ENCODE data around the gene MCOLN2. TPM values are rescaled to one million over a fixed set of nuclear protein-coding genes. Genes with fewer than 3 reads are reported as not detected.

MCOLN2 gene
- total RNA-seq, 1 experiment from 2014 or later: 11.3 TPM

DNA sequence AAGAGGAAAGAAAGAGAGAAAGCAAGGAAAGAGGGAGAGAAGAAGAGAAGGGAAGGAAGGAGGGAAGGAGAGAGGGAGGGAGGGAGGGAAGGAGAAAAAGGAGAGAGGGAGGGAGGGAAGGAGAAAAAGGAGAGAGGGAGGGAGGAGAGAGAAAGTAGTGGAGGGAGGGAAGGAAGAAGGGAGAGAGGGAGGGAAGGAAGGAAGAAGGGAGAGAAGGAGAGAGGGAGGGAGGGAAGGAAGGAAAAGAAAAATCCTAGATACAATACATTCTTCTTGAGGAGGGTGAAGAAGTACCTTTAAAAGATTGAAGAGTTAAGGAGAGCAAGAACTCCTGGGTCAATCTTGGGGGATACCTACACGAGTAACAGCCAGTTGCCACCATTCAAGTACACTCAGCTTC lies 29.2 kb downstream of the MCOLN2 start:
- H2AFZ ChIP-seq (ENCODE audit: low read depth, low read length, poor library complexity, severe bottlenecking): no peak overlapping the region
- no peak for TF ChIP-seq ELF1 (IDR thresholded peaks at IDR 0.05; ENCODE audit: borderline replicate concordance, low read depth)
- no peak for TF ChIP-seq RAD21 (IDR thresholded peaks at IDR 0.05; ENCODE audit: low read depth)
- no peak for TF ChIP-seq TCF7L2 (IDR thresholded peaks at IDR 0.05; ENCODE audit: borderline replicate concordance, extremely low read depth, insufficient read depth, insufficient read length)
- no peak for TF ChIP-seq ZFX (IDR thresholded peaks at IDR 0.05)
- RAD21 ChIA-PET (ENCODE audit: low non-redundant PET in 1 of 2, low total read pairs in 2 of 2, uncharacterized antibody in 2 of 2, unreplicated experiment in 2 of 2): no interaction called here
- POLR2A ChIA-PET: no interaction called here
- no TSS peak for BruUV-seq (replicated peaks)
- no peak for DNase-seq (ENCODE audit: low read depth, low spot score)
- H3K79me2 ChIP-seq (ENCODE audit: insufficient read depth, low read length): no peaks in the 10 kb centered on the region
- ATAC-seq: no peak
- no peak overlapping the region for H3K4me3 ChIP-seq (replicated peaks in 1 of 2; ENCODE audit: low read depth in 1 of 2, low read length in 2 of 2)
- no peak overlapping the region for H3K4me2 ChIP-seq (ENCODE audit: low read length)
- H3K9ac ChIP-seq (ENCODE audit: low read length): no peak overlapping the region
- intact Hi-C loops (cut with micrococcal nuclease): no loop called here
- no peaks in the 10 kb centered on the region for H3K27me3 ChIP-seq (ENCODE audit: insufficient read depth, low read length)
- no peaks in the 10 kb centered on the region for H3K36me3 ChIP-seq (ENCODE audit: control insufficient read depth in 1 of 2, insufficient read depth in 2 of 2, low read length in 2 of 2)
- H3K9me2 ChIP-seq (ENCODE audit: insufficient read depth): no peaks in the 10 kb centered on the region
- H3K27ac ChIP-seq (ENCODE audit: low read depth, low read length): no peak overlapping the region
- no peaks in the 10 kb centered on the region for H3K4me1 ChIP-seq (ENCODE audit: control insufficient read depth in 1 of 2, insufficient read depth in 2 of 2, low read length in 2 of 2)
- CTCF ChIA-PET: interaction anchor here (1.1 kb wide), 1 partner anchor 287 kb away, joined by 4 read pairs; no protein-coding TSS in a partner anchor
- no peaks in the 10 kb centered on the region for H4K20me1 ChIP-seq (ENCODE audit: insufficient read depth)
- no peaks in the 10 kb centered on the region for H3K9me3 ChIP-seq (ENCODE audit: control insufficient read depth in 1 of 2, insufficient read depth in 1 of 2, low read depth in 1 of 2, low read length in 2 of 2)

- H3K36me3 ChIP-seq (ENCODE audit: control insufficient read depth in 1 of 2, insufficient read depth in 2 of 2, low read length in 2 of 2): no peaks in the 10 kb centered on the region
- BruUV-seq (replicated peaks): no TSS peak
- H3K4me1 ChIP-seq (ENCODE audit: control insufficient read depth in 1 of 2, insufficient read depth in 2 of 2, low read length in 2 of 2): no peaks in the 10 kb centered on the region
- no peaks in the 10 kb centered on the region for H3K27me3 ChIP-seq (ENCODE audit: insufficient read depth, low read length)
- no peaks in the 10 kb centered on the region for H3K9me2 ChIP-seq (ENCODE audit: insufficient read depth)
- intact Hi-C loops (cut with micrococcal nuclease): no loop called here
- H4K20me1 ChIP-seq (ENCODE audit: insufficient read depth): no peaks in the 10 kb centered on the region
- no peak overlapping the region for H3K9ac ChIP-seq (ENCODE audit: low read length)
- H2AFZ ChIP-seq (ENCODE audit: low read depth, low read length, poor library complexity, severe bottlenecking): no peak overlapping the region
- no peaks in the 10 kb centered on the region for H3K9me3 ChIP-seq (ENCODE audit: control insufficient read depth in 1 of 2, insufficient read depth in 1 of 2, low read depth in 1 of 2, low read length in 2 of 2)
- no peak for DNase-seq (ENCODE audit: low read depth, low spot score)
- ChIA-PET POLR2A (no interaction called here), CTCF (interaction anchor here (1.1 kb wide), 1 partner anchor 18 kb away, joined by 3 read pairs; no protein-coding TSS in a partner anchor), RAD21 (ENCODE audit: low non-redundant PET in 1 of 2, low total read pairs in 2 of 2, uncharacterized antibody in 2 of 2, unreplicated experiment in 2 of 2) (no interaction called here)
- H3K79me2 ChIP-seq (ENCODE audit: insufficient read depth, low read length): no peaks in the 10 kb centered on the region
- H3K4me3 ChIP-seq (replicated peaks in 1 of 2; ENCODE audit: low read depth in 1 of 2, low read length in 2 of 2): no peak overlapping the region
- ATAC-seq: no peak
- H3K4me2 ChIP-seq (ENCODE audit: low read length): no peak overlapping the region
- H3K27ac ChIP-seq (ENCODE audit: low read depth, low read length): no peak overlapping the region
- no peak for TF ChIP-seq YY1 (IDR thresholded peaks at IDR 0.05; ENCODE audit: extremely low read depth, insufficient replicate concordance, low read depth, low read length)
- no peak for TF ChIP-seq SP1 (IDR thresholded peaks at IDR 0.05; ENCODE audit: low read depth)
- TF ChIP-seq POLR2A (IDR thresholded peaks at IDR 0.05; ENCODE audit: borderline replicate concordance, extremely low read depth, insufficient read depth, insufficient read length): no peak
- TF ChIP-seq, protein P1, sequence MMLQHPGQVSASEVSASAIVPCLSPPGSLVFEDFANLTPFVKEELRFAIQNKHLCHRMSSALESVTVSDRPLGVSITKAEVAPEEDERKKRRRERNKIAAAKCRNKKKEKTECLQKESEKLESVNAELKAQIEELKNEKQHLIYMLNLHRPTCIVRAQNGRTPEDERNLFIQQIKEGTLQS (IDR thresholded peaks at IDR 0.05): no peak
- TF ChIP-seq EZH2phosphoT487 (IDR thresholded peaks at IDR 0.05; ENCODE audit: borderline replicate concordance): no peak
- TF ChIP-seq EZH2 (IDR thresholded peaks at IDR 0.05): no peak
- TF ChIP-seq, protein P2, sequence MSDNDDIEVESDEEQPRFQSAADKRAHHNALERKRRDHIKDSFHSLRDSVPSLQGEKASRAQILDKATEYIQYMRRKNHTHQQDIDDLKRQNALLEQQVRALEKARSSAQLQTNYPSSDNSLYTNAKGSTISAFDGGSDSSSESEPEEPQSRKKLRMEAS (IDR thresholded peaks at IDR 0.05): no peak
- no peak for TF ChIP-seq ELF1 (IDR thresholded peaks at IDR 0.05; ENCODE audit: borderline replicate concordance, low read depth)
- no peak for TF ChIP-seq CBX3 (IDR thresholded peaks at IDR 0.05; ENCODE audit: low read depth)
- TF ChIP-seq FOSL1 (IDR thresholded peaks at IDR 0.05; ENCODE audit: low read depth): no peak
- TF ChIP-seq TCF7L2 (IDR thresholded peaks at IDR 0.05; ENCODE audit: borderline replicate concordance, extremely low read depth, insufficient read depth, insufficient read length): no peak
- no peak for TF ChIP-seq ZFX (IDR thresholded peaks at IDR 0.05)
- no peak for TF ChIP-seq RAD21 (IDR thresholded peaks at IDR 0.05; ENCODE audit: low read depth)
- TF ChIP-seq, protein P3, sequence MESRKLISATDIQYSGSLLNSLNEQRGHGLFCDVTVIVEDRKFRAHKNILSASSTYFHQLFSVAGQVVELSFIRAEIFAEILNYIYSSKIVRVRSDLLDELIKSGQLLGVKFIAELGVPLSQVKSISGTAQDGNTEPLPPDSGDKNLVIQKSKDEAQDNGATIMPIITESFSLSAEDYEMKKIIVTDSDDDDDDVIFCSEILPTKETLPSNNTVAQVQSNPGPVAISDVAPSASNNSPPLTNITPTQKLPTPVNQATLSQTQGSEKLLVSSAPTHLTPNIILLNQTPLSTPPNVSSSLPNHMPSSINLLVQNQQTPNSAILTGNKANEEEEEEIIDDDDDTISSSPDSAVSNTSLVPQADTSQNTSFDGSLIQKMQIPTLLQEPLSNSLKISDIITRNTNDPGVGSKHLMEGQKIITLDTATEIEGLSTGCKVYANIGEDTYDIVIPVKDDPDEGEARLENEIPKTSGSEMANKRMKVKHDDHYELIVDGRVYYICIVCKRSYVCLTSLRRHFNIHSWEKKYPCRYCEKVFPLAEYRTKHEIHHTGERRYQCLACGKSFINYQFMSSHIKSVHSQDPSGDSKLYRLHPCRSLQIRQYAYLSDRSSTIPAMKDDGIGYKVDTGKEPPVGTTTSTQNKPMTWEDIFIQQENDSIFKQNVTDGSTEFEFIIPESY (IDR thresholded peaks at IDR 0.05; ENCODE audit: extremely low read depth, insufficient replicate concordance, low read length): no peak
- no peak for TF ChIP-seq EGR1 (IDR thresholded peaks at IDR 0.05; ENCODE audit: low read depth)
- no peak for TF ChIP-seq JUND (IDR thresholded peaks at IDR 0.05)
- no peak for TF ChIP-seq POLR2AphosphoS5 (IDR thresholded peaks at IDR 0.05; ENCODE audit: low read depth, low read length)
- TF ChIP-seq, protein P4, sequence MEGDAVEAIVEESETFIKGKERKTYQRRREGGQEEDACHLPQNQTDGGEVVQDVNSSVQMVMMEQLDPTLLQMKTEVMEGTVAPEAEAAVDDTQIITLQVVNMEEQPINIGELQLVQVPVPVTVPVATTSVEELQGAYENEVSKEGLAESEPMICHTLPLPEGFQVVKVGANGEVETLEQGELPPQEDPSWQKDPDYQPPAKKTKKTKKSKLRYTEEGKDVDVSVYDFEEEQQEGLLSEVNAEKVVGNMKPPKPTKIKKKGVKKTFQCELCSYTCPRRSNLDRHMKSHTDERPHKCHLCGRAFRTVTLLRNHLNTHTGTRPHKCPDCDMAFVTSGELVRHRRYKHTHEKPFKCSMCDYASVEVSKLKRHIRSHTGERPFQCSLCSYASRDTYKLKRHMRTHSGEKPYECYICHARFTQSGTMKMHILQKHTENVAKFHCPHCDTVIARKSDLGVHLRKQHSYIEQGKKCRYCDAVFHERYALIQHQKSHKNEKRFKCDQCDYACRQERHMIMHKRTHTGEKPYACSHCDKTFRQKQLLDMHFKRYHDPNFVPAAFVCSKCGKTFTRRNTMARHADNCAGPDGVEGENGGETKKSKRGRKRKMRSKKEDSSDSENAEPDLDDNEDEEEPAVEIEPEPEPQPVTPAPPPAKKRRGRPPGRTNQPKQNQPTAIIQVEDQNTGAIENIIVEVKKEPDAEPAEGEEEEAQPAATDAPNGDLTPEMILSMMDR (IDR thresholded peaks at IDR 0.05 in 2 of 3, conservative IDR thresholded peaks at IDR 0.05 in 1 of 3; ENCODE audit: borderline replicate concordance in 1 of 3, insufficient read depth in 1 of 3, low read depth in 2 of 3, low read length in 2 of 3): no peak
These were observed 33.9 kb downstream of the MCOLN2 start for GRCh38 chr1:84963021-84963420.
